Measurements from ENCODE around the gene RALGAPA2.
"Not testable (repeated sequence)": the region's sequence is repeated elsewhere in the genome, so short reads cannot be mapped to it uniquely, and the experiment has no call there.

RALGAPA2 gene

GRCh38 chr20:20549704-20550103 is 162.7 kb downstream of the RALGAPA2 start:
- Histone ChIP-seq H3K4me3 (ENCODE audit: low read depth in 1 of 2, low read length in 2 of 2) (no peak overlapping the region), H3K9me3 (ENCODE audit: low read length) (no peaks in the 10 kb centered on the region), H3K27me3 (ENCODE audit: control insufficient read depth in 1 of 2, insufficient read depth in 2 of 2, low read length in 2 of 2) (no peaks in the 10 kb centered on the region), H3K9ac (ENCODE audit: low read length) (no peak overlapping the region), H3K27ac (ENCODE audit: low read depth, low read length) (no peak overlapping the region), H3K36me3 (ENCODE audit: insufficient read depth, low read length) (peaks cover 3% of the 10 kb centered on the region), H3K4me1 (ENCODE audit: insufficient read depth, low read length) (no peaks in the 10 kb centered on the region)

GRCh38 chr20:20549267-20549612 is 163.2 kb downstream of the RALGAPA2 start:
- Histone ChIP-seq H3K4me3 (ENCODE audit: low read depth in 1 of 2, low read length in 2 of 2) (no peak overlapping the region), H3K36me3 (ENCODE audit: insufficient read depth, low read length) (peaks cover 3% of the 10 kb centered on the region), H3K4me1 (ENCODE audit: insufficient read depth, low read length) (no peaks in the 10 kb centered on the region), H3K27me3 (ENCODE audit: control insufficient read depth in 1 of 2, insufficient read depth in 2 of 2, low read length in 2 of 2) (no peaks in the 10 kb centered on the region), H3K9me3 (ENCODE audit: low read length) (no peaks in the 10 kb centered on the region), H3K27ac (ENCODE audit: low read depth, low read length) (no peak overlapping the region), H3K9ac (ENCODE audit: low read length) (no peak overlapping the region)

GRCh38 chr20:20548527-20549266 is 163.7 kb downstream of the RALGAPA2 start:
- H3K4me1 ChIP-seq (ENCODE audit: insufficient read depth, low read length), result no peaks in the 10 kb centered on the region
- H3K4me3 ChIP-seq (ENCODE audit: low read depth in 1 of 2, low read length in 2 of 2), result no peak overlapping the region
- no peak overlapping the region for H3K27ac ChIP-seq (ENCODE audit: low read depth, low read length)
- no peak overlapping the region for H3K9ac ChIP-seq (ENCODE audit: low read length)
- peaks cover 3% of the 10 kb centered on the region for H3K36me3 ChIP-seq (ENCODE audit: insufficient read depth, low read length)
- no peaks in the 10 kb centered on the region for H3K9me3 ChIP-seq (ENCODE audit: low read length)
- no peaks in the 10 kb centered on the region for H3K27me3 ChIP-seq (ENCODE audit: control insufficient read depth in 1 of 2, insufficient read depth in 2 of 2, low read length in 2 of 2)

- no peaks in the 10 kb centered on the region for H3K4me1 ChIP-seq (ENCODE audit: insufficient read depth, low read length)
- H3K9ac ChIP-seq (ENCODE audit: low read length), result no peak overlapping the region
- H3K27ac ChIP-seq (ENCODE audit: low read depth, low read length), result no peak overlapping the region
- no peaks in the 10 kb centered on the region for H3K9me3 ChIP-seq (ENCODE audit: low read length)
- H3K36me3 ChIP-seq (ENCODE audit: insufficient read depth, low read length), result peaks cover 3% of the 10 kb centered on the region
- no peak overlapping the region for H3K4me3 ChIP-seq (ENCODE audit: low read depth in 1 of 2, low read length in 2 of 2)
- H3K27me3 ChIP-seq (ENCODE audit: control insufficient read depth in 1 of 2, insufficient read depth in 2 of 2, low read length in 2 of 2), result no peaks in the 10 kb centered on the region
These were observed 164.6 kb downstream of the RALGAPA2 start for GRCh38 chr20:20547876-20548266.

GRCh38 chr20:20547221-20547875 is 165.1 kb downstream of the RALGAPA2 start:
- Histone ChIP-seq H3K36me3 (ENCODE audit: insufficient read depth, low read length) (peaks cover 3% of the 10 kb centered on the region), H3K4me3 (ENCODE audit: low read depth in 1 of 2, low read length in 2 of 2) (no peak overlapping the region), H3K27me3 (ENCODE audit: control insufficient read depth in 1 of 2, insufficient read depth in 2 of 2, low read length in 2 of 2) (no peaks in the 10 kb centered on the region), H3K9ac (ENCODE audit: low read length) (no peak overlapping the region), H3K4me1 (ENCODE audit: insufficient read depth, low read length) (no peaks in the 10 kb centered on the region), H3K9me3 (ENCODE audit: low read length) (no peaks in the 10 kb centered on the region), H3K27ac (ENCODE audit: low read depth, low read length) (no peak overlapping the region)

- no peaks in the 10 kb centered on the region for H3K9me3 ChIP-seq (ENCODE audit: low read length)
- H3K36me3 ChIP-seq (ENCODE audit: insufficient read depth, low read length), result peaks cover 3% of the 10 kb centered on the region
- H3K4me1 ChIP-seq (ENCODE audit: insufficient read depth, low read length), result no peaks in the 10 kb centered on the region
- no peak overlapping the region for H3K9ac ChIP-seq (ENCODE audit: low read length)
- H3K4me3 ChIP-seq (ENCODE audit: low read depth in 1 of 2, low read length in 2 of 2), result no peak overlapping the region
- no peaks in the 10 kb centered on the region for H3K27me3 ChIP-seq (ENCODE audit: control insufficient read depth in 1 of 2, insufficient read depth in 2 of 2, low read length in 2 of 2)
- H3K27ac ChIP-seq (ENCODE audit: low read depth, low read length), result no peak overlapping the region
These were observed 166.0 kb downstream of the RALGAPA2 start for GRCh38 chr20:20546402-20546801.

- H3K4me1 ChIP-seq (ENCODE audit: insufficient read depth, low read length); H3K9ac ChIP-seq (ENCODE audit: low read length); H3K27ac ChIP-seq (ENCODE audit: low read depth, low read length); H3K9me3 ChIP-seq (ENCODE audit: low read length); H3K36me3 ChIP-seq (ENCODE audit: insufficient read depth, low read length); H3K4me3 ChIP-seq (ENCODE audit: low read depth in 1 of 2, low read length in 2 of 2); H3K27me3 ChIP-seq (ENCODE audit: control insufficient read depth in 1 of 2, insufficient read depth in 2 of 2, low read length in 2 of 2): not testable (repeated sequence)
These were observed 169.1 kb downstream of the RALGAPA2 start for GRCh38 chr20:20543348-20543747.

GRCh38 chr20:20536240-20536933 is 176.1 kb downstream of the RALGAPA2 start:
- Histone ChIP-seq H3K27ac (ENCODE audit: low read depth, low read length) (no peak overlapping the region), H3K36me3 (ENCODE audit: insufficient read depth, low read length) (peaks cover 1% of the 10 kb centered on the region), H3K4me1 (ENCODE audit: insufficient read depth, low read length) (no peaks in the 10 kb centered on the region), H3K4me3 (ENCODE audit: low read depth in 1 of 2, low read length in 2 of 2) (no peak overlapping the region), H3K9ac (ENCODE audit: low read length) (no peak overlapping the region), H3K9me3 (ENCODE audit: low read length) (no peaks in the 10 kb centered on the region), H3K27me3 (ENCODE audit: control insufficient read depth in 1 of 2, insufficient read depth in 2 of 2, low read length in 2 of 2) (no peaks in the 10 kb centered on the region)

GRCh38 chr20:20535051-20535450 is 177.4 kb downstream of the RALGAPA2 start:
- no peaks in the 10 kb centered on the region for H3K4me1 ChIP-seq (ENCODE audit: insufficient read depth, low read length)
- no peak overlapping the region for H3K9ac ChIP-seq (ENCODE audit: low read length)
- H3K27ac ChIP-seq (ENCODE audit: low read depth, low read length), result no peak overlapping the region
- H3K36me3 ChIP-seq (ENCODE audit: insufficient read depth, low read length), result peaks cover 8% of the 10 kb centered on the region
- H3K4me3 ChIP-seq (ENCODE audit: low read depth in 1 of 2, low read length in 2 of 2), result no peak overlapping the region
- no peaks in the 10 kb centered on the region for H3K27me3 ChIP-seq (ENCODE audit: control insufficient read depth in 1 of 2, insufficient read depth in 2 of 2, low read length in 2 of 2)
- H3K9me3 ChIP-seq (ENCODE audit: low read length), result no peaks in the 10 kb centered on the region

- Histone ChIP-seq H3K4me1 (ENCODE audit: insufficient read depth, low read length) (no peaks in the 10 kb centered on the region), H3K27me3 (ENCODE audit: control insufficient read depth in 1 of 2, insufficient read depth in 2 of 2, low read length in 2 of 2) (no peaks in the 10 kb centered on the region), H3K9me3 (ENCODE audit: low read length) (no peaks in the 10 kb centered on the region), H3K27ac (ENCODE audit: low read depth, low read length) (no peak overlapping the region), H3K9ac (ENCODE audit: low read length) (no peak overlapping the region), H3K4me3 (ENCODE audit: low read depth in 1 of 2, low read length in 2 of 2) (no peak overlapping the region), H3K36me3 (ENCODE audit: insufficient read depth, low read length) (peaks cover 13% of the 10 kb centered on the region)
These were observed 181.2 kb downstream of the RALGAPA2 start for GRCh38 chr20:20531283-20531682.

GRCh38 chr20:20530428-20531151 is 181.9 kb downstream of the RALGAPA2 start:
- H3K9ac ChIP-seq (ENCODE audit: low read length), result no peak overlapping the region
- H3K4me1 ChIP-seq (ENCODE audit: insufficient read depth, low read length), result no peaks in the 10 kb centered on the region
- peaks cover 13% of the 10 kb centered on the region for H3K36me3 ChIP-seq (ENCODE audit: insufficient read depth, low read length)
- H3K4me3 ChIP-seq (ENCODE audit: low read depth in 1 of 2, low read length in 2 of 2), result no peak overlapping the region
- H3K27ac ChIP-seq (ENCODE audit: low read depth, low read length), result no peak overlapping the region
- no peaks in the 10 kb centered on the region for H3K9me3 ChIP-seq (ENCODE audit: low read length)
- H3K27me3 ChIP-seq (ENCODE audit: control insufficient read depth in 1 of 2, insufficient read depth in 2 of 2, low read length in 2 of 2), result no peaks in the 10 kb centered on the region
